Epithelial cell of proximal tubule (primary cell): ENCODE data around the gene PREX1. TPM values are rescaled to one million over a fixed set of nuclear protein-coding genes. Genes with fewer than 3 reads are reported as not detected.

ENCODE experiments used
- DNase-seq: peaks from one replicate; pipeline ENCODE4 v3.0.0-alpha.2; 2011; ENCODE audit warnings: low read depth
- H3K4me3 ChIP-seq: 2 replicates; pipeline ENCODE4 v1.5.1; 2011; ENCODE audit warnings: low read depth, mild to moderate bottlenecking, low read length
- CTCF ChIP-seq: conservative IDR thresholded peaks from 2 replicates; pipeline ENCODE4 v1.5.1; 2012; ENCODE audit warnings: low read depth, mild to moderate bottlenecking, low read length
- total RNA-seq: library from RNA; depleted of rRNA; stranded (reverse); fragments of >200 nt; gene quantifications from 2 replicates; pipeline ENCODE4 v1.2.3, GENCODE V29; 2015

Gene PREX1
- total RNA-seq, 1 donor from 2014 or later: 4.7 TPM

DNA sequence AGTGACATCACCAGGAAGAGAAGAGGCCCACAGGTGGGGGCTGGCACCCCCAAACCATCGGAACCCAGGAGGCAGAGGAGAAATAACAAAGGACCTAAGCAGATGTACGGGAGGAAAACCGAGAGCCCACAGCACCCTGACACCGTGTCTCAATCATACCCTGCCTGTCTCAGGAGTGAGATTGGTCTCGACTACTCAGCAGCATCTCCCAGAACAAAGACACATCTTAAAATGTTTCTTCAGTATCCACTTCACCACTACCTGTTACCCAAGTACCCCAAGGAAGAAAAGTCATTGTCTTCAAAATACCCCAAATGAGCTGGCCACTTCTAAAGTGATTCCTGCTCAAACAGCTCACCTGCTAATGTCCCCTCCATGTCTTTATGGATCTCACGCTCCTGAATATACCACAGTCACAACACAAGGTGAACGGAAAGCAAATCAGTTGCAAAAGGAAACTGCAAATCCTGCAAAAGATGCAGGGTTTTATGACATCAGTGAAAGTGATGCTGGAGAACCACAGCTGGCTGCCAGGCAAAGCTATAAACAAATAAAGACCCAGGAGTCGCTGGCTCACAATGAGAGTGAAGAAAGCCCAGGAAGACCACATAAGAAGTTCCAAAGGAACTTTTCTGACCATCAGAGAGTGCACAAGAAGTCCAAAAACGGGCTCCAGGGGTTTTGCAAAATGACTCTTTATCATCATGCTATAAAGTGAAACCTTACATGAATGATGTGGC is 44.1 kb downstream of the PREX1 start:
- no peak for DNase-seq
- TF ChIP-seq CTCF: no peak
- H3K4me3 ChIP-seq: no peak overlapping the region

GRCh38 chr20:48782901-48783308 is 44.9 kb downstream of the PREX1 start:
- no peak for TF ChIP-seq CTCF
- no peak for DNase-seq
- no peak overlapping the region for H3K4me3 ChIP-seq

DNA sequence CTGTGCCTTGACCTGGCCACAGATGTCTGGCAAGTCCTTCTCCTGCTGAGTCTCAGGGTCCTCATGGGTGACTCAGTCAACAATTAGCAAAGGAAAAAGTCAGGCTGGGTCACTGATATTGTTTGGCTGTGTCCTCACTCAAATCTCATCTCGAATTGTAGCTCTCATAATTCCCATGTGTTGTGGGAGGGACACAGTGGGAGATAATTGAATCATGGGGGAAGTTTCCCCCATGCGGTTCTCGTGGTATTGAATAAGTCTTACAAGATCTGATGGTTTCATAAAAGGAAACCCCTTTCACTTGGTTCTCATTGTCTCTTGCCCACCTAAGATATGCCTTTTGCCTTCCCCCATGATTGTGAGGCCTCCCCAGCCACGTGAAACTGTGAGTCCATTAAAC is 45.7 kb downstream of the PREX1 start:
- no peak for TF ChIP-seq CTCF
- DNase-seq: no peak
- no peak overlapping the region for H3K4me3 ChIP-seq

- DNase-seq: no peak
- no peak overlapping the region for H3K4me3 ChIP-seq
- no peak for TF ChIP-seq CTCF
Measured at GRCh38 chr20:48781634-48782033, 46.2 kb downstream of the PREX1 start.

DNA sequence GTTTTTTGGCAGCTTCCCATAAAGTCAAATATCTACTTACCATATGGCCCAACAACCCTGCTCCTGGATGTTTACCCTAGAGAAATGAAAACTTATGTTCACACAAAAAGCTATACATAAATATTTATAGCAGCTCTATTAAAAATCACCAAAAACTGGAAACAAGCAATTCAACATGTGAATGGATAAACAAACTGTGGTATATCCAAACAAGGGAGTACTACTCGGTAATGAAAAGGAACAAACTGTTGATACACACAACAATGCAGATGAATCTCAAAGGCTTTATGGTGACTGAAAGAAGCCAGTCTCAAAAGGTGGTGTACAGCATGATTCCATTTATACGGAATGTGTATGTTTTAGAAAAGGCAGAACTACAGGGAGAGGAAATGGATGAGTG is 48.4 kb downstream of the PREX1 start:
- no peak for TF ChIP-seq CTCF
- DNase-seq: no peak
- no peak overlapping the region for H3K4me3 ChIP-seq

DNA sequence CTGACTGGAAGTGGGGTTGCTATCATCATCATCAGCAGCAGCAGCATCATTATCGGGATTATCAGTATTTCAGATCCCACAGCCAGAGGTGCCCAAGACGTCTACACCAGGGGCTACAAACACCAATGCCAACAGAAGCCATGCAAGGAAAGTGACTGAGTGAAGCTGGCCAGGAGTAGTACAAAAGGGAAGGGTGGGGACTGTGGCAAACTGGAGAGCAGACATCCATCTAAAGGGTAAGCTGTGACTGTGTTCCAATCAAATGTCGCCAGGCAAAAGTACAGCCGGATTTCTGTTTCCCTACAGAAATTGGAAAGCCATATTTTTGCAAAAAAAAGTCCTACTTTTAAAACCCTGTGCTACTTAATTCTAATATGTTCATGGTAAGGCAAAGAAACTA is 50.0 kb downstream of the PREX1 start:
- TF ChIP-seq CTCF: no peak
- no peak for DNase-seq
- no peak overlapping the region for H3K4me3 ChIP-seq

- no peak for TF ChIP-seq CTCF
- DNase-seq: no peak
- no peak overlapping the region for H3K4me3 ChIP-seq
Measured at GRCh38 chr20:48777005-48777404, 50.8 kb downstream of the PREX1 start.
